Neural crest cell (in vitro differentiated cells): ENCODE results near the gene PTPRR. TPM values are rescaled to one million over a fixed set of nuclear protein-coding genes. Genes with fewer than 3 reads are reported as not detected.

ENCODE experiments used
- DNase-seq: peaks from one replicate; pipeline ENCODE4 v3.0.0; 2021; ENCODE audit warnings: low read depth, mixed read lengths, low spot score
- H3K27ac Mint-ChIP-seq: one replicate; pipeline ENCODE4 v1.8.0; 2021; ENCODE audit warnings: mild to moderate bottlenecking, mixed read lengths; ENCODE audit not compliant: unreplicated experiment
- H3K27me3 Mint-ChIP-seq: 2 replicates; pipeline ENCODE4 v1.8.0; 2021; ENCODE audit warnings: low read depth, mild to moderate bottlenecking, mixed read lengths
- H3K36me3 Mint-ChIP-seq: 2 replicates; pipeline ENCODE4 v1.8.0; 2021; ENCODE audit warnings: low read depth, mild to moderate bottlenecking, mixed read lengths
- H3K4me1 Mint-ChIP-seq: 2 replicates; pipeline ENCODE4 v1.8.0; 2021; ENCODE audit warnings: mixed read lengths
- H3K4me3 Mint-ChIP-seq: one replicate; pipeline ENCODE4 v1.8.0; 2021; ENCODE audit warnings: mild to moderate bottlenecking, mixed read lengths
- H3K9me3 Mint-ChIP-seq: 2 replicates; pipeline ENCODE4 v1.8.0; 2021; ENCODE audit warnings: mixed read lengths
- total RNA-seq: library from RNA; stranded (reverse); gene quantifications from 2 replicates; pipeline ENCODE4 v1.2.1, GENCODE V29; 2021
- TF ChIP-seq, protein P1 (sequence below): fragments of 200-600 bp; sonication (generic); conservative IDR thresholded peaks from 2 replicates; pipeline ENCODE4 v1.5.0; 2021; ENCODE audit warnings: antibody characterized with exemption, mild to moderate bottlenecking

The PTPRR gene
- total RNA-seq, 1 donor from 2014 or later: 0.61 TPM

GRCh38 chr12:70609739-70610491, 310.6 kb downstream of the PTPRR start:
- Mint-ChIP-seq H3K9me3 (no peaks in the 10 kb centered on the region), H3K4me1 (peaks cover 13% of the 10 kb centered on the region), H3K36me3 (no peaks in the 10 kb centered on the region), H3K27me3 (peaks cover 35% of the 10 kb centered on the region), H3K4me3 (peak overlapping the region; percentile 90), H3K27ac (no peak overlapping the region)
- peak; percentile 27 for DNase-seq
- TF ChIP-seq, protein P1, sequence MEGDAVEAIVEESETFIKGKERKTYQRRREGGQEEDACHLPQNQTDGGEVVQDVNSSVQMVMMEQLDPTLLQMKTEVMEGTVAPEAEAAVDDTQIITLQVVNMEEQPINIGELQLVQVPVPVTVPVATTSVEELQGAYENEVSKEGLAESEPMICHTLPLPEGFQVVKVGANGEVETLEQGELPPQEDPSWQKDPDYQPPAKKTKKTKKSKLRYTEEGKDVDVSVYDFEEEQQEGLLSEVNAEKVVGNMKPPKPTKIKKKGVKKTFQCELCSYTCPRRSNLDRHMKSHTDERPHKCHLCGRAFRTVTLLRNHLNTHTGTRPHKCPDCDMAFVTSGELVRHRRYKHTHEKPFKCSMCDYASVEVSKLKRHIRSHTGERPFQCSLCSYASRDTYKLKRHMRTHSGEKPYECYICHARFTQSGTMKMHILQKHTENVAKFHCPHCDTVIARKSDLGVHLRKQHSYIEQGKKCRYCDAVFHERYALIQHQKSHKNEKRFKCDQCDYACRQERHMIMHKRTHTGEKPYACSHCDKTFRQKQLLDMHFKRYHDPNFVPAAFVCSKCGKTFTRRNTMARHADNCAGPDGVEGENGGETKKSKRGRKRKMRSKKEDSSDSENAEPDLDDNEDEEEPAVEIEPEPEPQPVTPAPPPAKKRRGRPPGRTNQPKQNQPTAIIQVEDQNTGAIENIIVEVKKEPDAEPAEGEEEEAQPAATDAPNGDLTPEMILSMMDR: no peak

- DNase-seq: no peak
- Mint-ChIP-seq H3K9me3 (no peaks in the 10 kb centered on the region), H3K4me3 (peak overlapping the region; percentile 90), H3K36me3 (no peaks in the 10 kb centered on the region), H3K27ac (no peak overlapping the region), H3K4me1 (peaks cover 13% of the 10 kb centered on the region), H3K27me3 (peaks cover 35% of the 10 kb centered on the region)
- TF ChIP-seq, protein P1: no peak
Observed at GRCh38 chr12:70609203-70609602, 311.3 kb downstream of the PTPRR start.

DNA sequence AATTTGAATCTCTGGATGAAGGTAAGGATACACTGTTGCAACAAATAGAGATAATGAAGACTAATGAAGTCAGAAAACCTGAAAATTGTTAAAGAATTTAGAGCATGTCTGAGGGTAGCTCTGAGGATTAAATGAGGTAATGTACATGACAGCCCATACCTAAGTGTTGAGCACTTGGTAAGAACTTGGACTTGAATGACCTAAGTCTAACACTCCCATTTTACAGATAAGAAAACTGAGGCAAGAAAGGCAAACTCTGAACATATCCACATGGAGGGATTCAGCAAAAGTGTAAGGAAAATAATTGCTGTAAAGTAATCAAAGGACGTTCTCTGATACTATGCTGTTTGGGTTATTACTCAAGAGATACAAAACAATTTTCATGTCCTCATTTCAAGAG, 312.4 kb downstream of the PTPRR start:
- Mint-ChIP-seq H3K4me3 (peak overlapping the region; percentile 61), H3K27ac (no peak overlapping the region), H3K9me3 (no peaks in the 10 kb centered on the region), H3K36me3 (no peaks in the 10 kb centered on the region), H3K4me1 (peaks cover 13% of the 10 kb centered on the region), H3K27me3 (peaks cover 31% of the 10 kb centered on the region)
- TF ChIP-seq, protein P1: no peak
- no peak for DNase-seq

DNA sequence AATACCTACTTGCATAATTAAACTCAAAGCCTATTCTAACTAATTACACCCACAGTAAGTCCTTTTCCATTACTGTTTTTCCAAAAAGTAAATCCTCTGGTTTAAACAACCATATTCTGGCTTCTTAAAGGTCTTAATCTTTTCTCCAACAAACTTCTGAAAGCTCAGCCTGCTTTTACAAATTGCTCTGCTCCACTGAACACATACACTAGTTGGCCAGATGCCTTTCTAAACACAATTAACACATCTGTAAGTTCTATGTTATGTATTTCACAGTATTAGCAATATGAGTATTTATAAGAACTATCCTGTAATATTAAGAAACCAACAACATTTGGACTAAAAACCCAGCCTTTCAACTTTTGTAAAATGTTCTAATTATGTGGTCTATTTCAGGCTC, 313.4 kb downstream of the PTPRR start:
- peaks cover 13% of the 10 kb centered on the region for H3K4me1 Mint-ChIP-seq
- H3K4me3 Mint-ChIP-seq: no peak overlapping the region
- no peaks in the 10 kb centered on the region for H3K9me3 Mint-ChIP-seq
- no peaks in the 10 kb centered on the region for H3K36me3 Mint-ChIP-seq
- TF ChIP-seq, protein P1: no peak
- H3K27ac Mint-ChIP-seq: no peak overlapping the region
- peaks cover 30% of the 10 kb centered on the region for H3K27me3 Mint-ChIP-seq
- no peak for DNase-seq

DNA sequence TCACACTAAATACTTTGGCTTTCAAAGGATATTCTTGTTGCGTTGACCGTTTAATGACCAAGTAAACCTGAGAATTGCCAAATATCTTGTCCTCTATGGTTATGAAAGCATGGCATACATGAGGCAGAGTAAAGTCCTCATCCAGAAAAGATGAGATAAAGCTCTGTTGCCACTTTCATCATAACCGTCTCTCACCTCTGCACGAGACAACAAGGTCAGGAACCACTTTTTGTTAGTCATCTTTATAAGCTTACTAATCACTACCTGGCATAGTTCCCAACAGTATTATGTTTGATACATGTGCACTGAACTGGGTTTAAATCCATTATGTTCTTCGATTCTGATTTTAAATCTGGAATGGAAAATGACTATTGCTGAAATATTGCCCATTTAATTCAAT, 314.6 kb downstream of the PTPRR start:
- TF ChIP-seq, protein P1: no peak
- H3K4me1 Mint-ChIP-seq: peaks cover 13% of the 10 kb centered on the region

More for the DNA sequence above, 314.6 kb downstream of the PTPRR start:
- Mint-ChIP-seq H3K9me3 (no peaks in the 10 kb centered on the region), H3K4me3 (no peak overlapping the region), H3K36me3 (no peaks in the 10 kb centered on the region), H3K27me3 (peaks cover 22% of the 10 kb centered on the region), H3K27ac (no peak overlapping the region)
- DNase-seq: no peak
